Stimulated activated CD4-positive, alpha-beta T cell treated with anti-CD3 and anti-CD28 coated beads, Interleukin-15, amount 100 ng/mL, for 1 hour (primary cell): ENCODE results near the gene CCNC.
"Not testable (repeated sequence)": the region's sequence is repeated elsewhere in the genome, so short reads cannot be mapped to it uniquely, and the experiment has no call there.

ENCODE experiments used
- DNase-seq, 2 donors: peaks; one replicate each; pipeline ENCODE4 v3.0.0-alpha.2; 2020; ENCODE audit warnings: low read depth in 1 of 2, low spot score in 1 of 2

CCNC gene

DNA sequence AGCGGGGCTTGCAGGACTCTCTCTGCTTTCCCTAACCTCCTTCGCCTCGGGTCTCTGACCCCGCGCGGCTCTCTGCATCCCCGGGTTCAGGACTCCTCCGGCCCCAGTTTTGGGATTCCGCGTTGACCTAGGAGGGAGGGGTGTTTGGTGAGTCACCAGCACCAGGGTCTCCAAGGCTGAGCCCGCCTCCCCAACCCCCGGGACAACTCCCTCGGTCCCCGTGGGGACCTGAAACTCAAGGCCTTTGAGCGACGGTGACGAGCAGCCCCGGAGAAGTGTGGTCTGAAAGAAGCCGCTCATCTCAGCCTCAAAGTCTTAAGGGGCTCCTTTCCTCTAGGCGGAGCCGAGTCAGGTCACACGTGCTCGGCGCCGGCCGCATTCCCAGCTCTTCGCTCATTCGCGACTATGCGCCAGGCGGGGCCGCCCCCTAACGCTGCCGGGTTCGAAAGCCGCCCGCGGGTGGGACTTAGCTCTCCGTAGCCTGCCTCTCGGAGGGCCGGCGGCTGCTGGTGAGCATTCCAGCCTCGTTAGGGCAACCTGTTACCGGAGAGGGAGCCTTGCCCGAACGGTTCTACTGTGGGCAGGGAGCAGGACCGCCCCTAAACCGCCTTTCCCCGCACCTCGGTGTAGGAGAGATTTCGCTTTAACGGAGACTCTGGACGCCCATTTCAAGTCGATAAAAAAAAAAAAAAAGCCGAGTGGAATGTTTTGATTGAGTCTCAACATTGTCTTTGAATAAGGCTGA, 35.1 kb upstream of the CCNC start:
- DNase-seq = no peak

GRCh38 chr6:99602520-99603420, 34.3 kb upstream of the CCNC start:
- no peak for DNase-seq

- DNase-seq = not testable (repeated sequence)
These were observed 26.2 kb upstream of the CCNC start for GRCh38 chr6:99594696-99595095.

- no peak for DNase-seq
These were observed 24.4 kb upstream of the CCNC start for GRCh38 chr6:99592900-99593299.

- no peak for DNase-seq
These were observed 23.4 kb upstream of the CCNC start for GRCh38 chr6:99591673-99592364.

DNA sequence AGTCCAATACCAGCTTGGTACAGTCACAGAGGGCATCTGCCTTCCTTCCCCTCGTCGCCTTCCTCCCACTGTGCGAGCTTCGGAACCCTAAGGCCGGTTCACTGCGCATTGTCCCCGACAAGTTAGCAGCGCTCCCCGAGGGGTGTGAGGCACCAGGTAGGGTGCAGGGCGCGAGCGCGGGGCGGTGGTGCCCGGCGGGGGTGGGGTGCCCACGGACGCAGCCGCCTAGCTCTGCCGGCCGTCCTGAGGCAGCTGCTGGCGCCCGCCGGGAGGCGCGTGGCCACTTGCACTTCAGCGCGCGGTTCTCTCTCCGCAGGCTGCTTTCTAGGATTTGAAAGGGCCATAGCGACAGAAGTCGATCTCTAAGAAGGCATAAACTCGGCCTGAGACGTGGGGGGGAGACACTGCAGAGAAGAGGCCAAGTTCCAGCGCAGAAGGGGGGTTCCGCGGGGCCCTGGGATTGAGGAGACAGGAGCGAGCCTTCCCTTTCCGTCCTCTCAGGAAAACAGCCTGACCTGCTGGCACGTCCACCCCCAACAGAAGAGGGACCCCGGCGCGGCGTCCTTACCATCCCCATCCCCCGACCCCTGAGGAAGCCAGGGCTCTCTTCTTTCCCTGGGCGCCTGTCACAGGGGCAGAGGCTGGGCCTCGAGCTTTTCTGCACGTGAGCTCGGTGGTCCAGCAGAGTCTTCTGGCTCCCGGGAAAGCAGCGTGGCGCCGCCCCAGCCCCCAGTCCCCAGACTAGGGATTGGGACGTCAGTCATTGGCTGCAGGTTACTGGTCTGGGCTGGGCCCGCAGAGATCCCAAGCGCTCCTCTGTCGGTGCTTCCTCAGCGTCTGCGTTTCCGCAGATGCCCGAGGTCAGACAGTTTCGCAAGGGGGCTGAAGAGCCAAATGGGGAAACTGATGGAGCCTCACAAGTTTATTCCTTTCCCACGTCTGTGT, 22.5 kb upstream of the CCNC start:
- no peak for DNase-seq

- no peak for DNase-seq
These were observed 21.5 kb upstream of the CCNC start for GRCh38 chr6:99589907-99590493.

DNA sequence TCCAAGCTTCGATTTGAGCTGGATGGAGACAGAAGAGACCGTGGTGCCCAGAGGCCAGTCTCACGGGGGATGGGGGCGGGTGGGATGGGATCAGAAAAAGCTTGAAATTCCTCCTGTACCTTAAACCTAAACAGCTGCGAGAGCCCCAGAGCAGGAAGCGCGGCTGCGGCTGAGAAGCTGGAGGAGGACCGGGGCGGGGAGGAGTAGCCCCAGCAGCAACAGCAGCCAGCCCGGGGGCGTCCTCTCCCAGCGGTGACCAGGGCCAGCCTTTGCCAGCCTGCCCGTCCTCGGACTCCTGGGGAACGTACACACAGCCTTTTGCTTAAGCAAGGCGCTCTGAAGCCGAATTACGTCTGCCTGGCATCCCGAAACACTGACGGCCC, 20.8 kb upstream of the CCNC start:
- DNase-seq = no peak

GRCh38 chr6:99588618-99589289, 20.3 kb upstream of the CCNC start:
- DNase-seq = peak in 1 of 2 donors; percentile 58

DNA sequence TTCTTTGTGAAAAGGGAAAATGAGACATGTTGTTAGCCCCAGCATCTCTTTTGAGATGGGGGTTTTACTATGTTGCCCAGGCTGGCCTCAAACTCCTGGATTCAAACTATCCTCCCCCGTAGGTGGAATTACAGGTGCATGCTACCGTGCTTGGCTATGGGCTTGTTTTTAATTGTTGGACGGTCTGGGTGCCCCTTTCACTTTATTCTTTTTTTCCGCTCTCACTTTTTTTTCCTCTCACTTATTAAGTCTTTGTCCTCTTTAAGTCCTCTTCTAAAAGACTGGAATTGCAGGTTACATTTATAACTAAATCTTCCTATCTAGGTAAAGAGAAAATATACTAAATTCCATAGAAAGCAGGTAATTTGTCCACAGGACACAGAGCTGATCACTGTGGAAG, 19.3 kb upstream of the CCNC start:
- no peak for DNase-seq

GRCh38 chr6:99579781-99580180, 11.3 kb upstream of the CCNC start:
- no peak for DNase-seq

GRCh38 chr6:99575544-99576227, 7.2 kb upstream of the CCNC start:
- DNase-seq = no peak

- DNase-seq = no peak
These were observed 5.6 kb upstream of the CCNC start for GRCh38 chr6:99573980-99574617.

- DNase-seq = no peak
These were observed 5.3 kb downstream of the CCNC start for GRCh38 chr6:99563056-99563723.

DNA sequence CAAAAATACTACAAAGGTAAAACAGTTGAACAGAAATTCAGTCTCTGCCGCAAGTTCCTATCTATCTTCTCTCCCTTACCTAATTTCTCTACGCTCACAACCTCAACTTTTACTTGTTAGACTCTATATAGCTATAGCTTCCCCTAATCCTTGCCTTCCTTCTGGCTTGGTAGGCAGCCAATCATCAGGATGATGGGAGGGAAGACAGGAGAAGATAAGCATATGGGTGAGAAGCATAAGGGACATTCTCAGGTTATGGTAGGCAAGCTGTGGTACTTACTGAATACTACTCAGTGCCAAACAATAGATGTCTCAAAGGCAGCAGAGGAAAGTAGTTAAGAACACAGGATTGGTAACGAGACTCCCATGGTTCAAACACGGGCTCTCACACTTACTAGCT, 7.8 kb downstream of the CCNC start:
- no peak for DNase-seq

- no peak for DNase-seq
These were observed 9.4 kb downstream of the CCNC start for GRCh38 chr6:99559057-99559456.

DNA sequence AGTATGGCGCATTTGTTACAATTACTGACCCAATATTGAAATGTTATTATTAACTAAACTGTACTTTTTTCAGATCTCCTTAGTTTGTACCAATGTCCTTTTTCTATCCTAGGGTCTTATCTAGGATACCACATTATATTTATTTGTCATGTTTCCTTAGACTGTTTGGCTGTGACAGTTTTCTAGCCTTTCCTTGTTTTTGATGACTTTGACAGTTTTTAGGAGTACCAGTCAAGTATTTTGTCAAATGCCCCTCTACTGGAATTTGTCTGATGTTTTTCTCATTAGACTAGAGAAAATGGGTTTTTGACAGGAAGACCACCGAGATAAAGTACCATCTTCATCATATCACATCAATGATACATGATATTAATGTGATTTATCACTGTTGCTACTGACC, 14.6 kb downstream of the CCNC start:
- no peak for DNase-seq

- DNase-seq = no peak
These were observed 18.3 kb downstream of the CCNC start for GRCh38 chr6:99550046-99550748.
